D721Med (cell line): ENCODE data around the gene GAB2.
"Not testable (repeated sequence)": the region's sequence is repeated elsewhere in the genome, so short reads cannot be mapped to it uniquely, and the experiment has no call there.

Experiments used
- DNase-seq: peaks from one replicate; pipeline ENCODE4 v3.0.0; 2011; ENCODE audit warnings: low spot score; ENCODE audit not compliant: insufficient read length
- FAIRE-seq: peaks from 2 replicates; lab custom pipeline; 2011; peaks lifted over from hg19 to GRCh38; lab: Jason Lieb, UNC
- CTCF ChIP-seq: IDR thresholded peaks from 2 replicates; pipeline ENCODE4 v1.5.1; 2012; ENCODE audit warnings: mild to moderate bottlenecking, control low read depth; ENCODE audit not compliant: insufficient read depth; ENCODE audit errors: missing control alignments

The GAB2 gene

GRCh38 chr11:78300108-78300839 lies 117.3 kb downstream of the GAB2 start:
- no peak for TF ChIP-seq CTCF
- no peak for DNase-seq
- FAIRE-seq, result no peak

- no peak for FAIRE-seq
Measured at GRCh38 chr11:78299000-78299710, 118.5 kb downstream of the GAB2 start.

GRCh38 chr11:78298291-78298771 lies 119.3 kb downstream of the GAB2 start:
- no peak for DNase-seq
- FAIRE-seq, result no peak
- no peak for TF ChIP-seq CTCF

More at GRCh38 chr11:78299000-78299710, 118.5 kb downstream of the GAB2 start:
- no peak for TF ChIP-seq CTCF
- DNase-seq, result no peak

- FAIRE-seq (no peak), DNase-seq (no peak)
- no peak for TF ChIP-seq CTCF
Measured at GRCh38 chr11:78295991-78296930, 121.4 kb downstream of the GAB2 start.

GRCh38 chr11:78295347-78295746 lies 122.3 kb downstream of the GAB2 start:
- FAIRE-seq (no peak), DNase-seq (no peak)
- TF ChIP-seq CTCF, result no peak

GRCh38 chr11:78294100-78294499 lies 123.5 kb downstream of the GAB2 start:
- FAIRE-seq, result not testable (repeated sequence)

GRCh38 chr11:78293536-78293935 lies 124.1 kb downstream of the GAB2 start:
- FAIRE-seq (no peak), DNase-seq (no peak)
- TF ChIP-seq CTCF, result no peak

More at GRCh38 chr11:78294100-78294499, 123.5 kb downstream of the GAB2 start:
- DNase-seq, result not testable (repeated sequence)
